K562 (cell line): ENCODE data around the gene FERMT1. TPM values are rescaled to one million over a fixed set of nuclear protein-coding genes. Genes with fewer than 3 reads are reported as not detected.

ENCODE experiments used
- ATAC-seq: fragments of 200-7000 bp; cut with Tn5 transposase; 3 replicates; pipeline ENCODE4 v1.9.1; 2020; ENCODE audit warnings: moderate library complexity
- BruUV-seq: library from RNA; stranded (reverse); fragments of 400-500 nt; replicated peaks from 2 replicates; lab custom pipeline; 2021; lab: Mats Ljungman, UMichigan
- CTCF ChIA-PET: fragments of 300-600 bp; formaldehyde crosslinking; extraction: SDS; loops from one replicate; lab custom pipeline; 2021; ENCODE audit warnings: low intra/inter-chr PET ratio; lab: Yijun Ruan, JAX
- POLR2A ChIA-PET: fragments of 300-600, 350-650 bp; sonication (Branson Sonifier 250); formaldehyde crosslinking; extraction: SDS; loops from one replicate; lab custom pipeline; 2021; ENCODE audit warnings: antibody characterized with exemption, inconsistent platforms; lab: Yijun Ruan, JAX
- DNase-seq, 4 experiments: peaks; one replicate each; pipeline versions ENCODE4 v3.0.0 to v3.0.0-alpha.2; 2011 to 2018; ENCODE audit warnings: low spot score in 3 of 4, mixed read lengths in 3 of 4; ENCODE audit errors: extremely low read depth in 1 of 4
- FAIRE-seq: peaks from 2 replicates; lab custom pipeline; 2011; peaks lifted over from hg19 to GRCh38; lab: Jason Lieb, UNC
- H2AFZ ChIP-seq: 2 replicates; pipeline ENCODE4 v1.6.0; 2011; ENCODE audit warnings: low read depth, low read length, control low read depth, inconsistent platforms
- H3K27ac ChIP-seq: fragments of 200-600 bp; 3 replicates; pipeline ENCODE4 v1.8.0; 2011; ENCODE audit warnings: low read depth, mild to moderate bottlenecking, control low read depth, inconsistent platforms, low read length, moderate library complexity, mixed read lengths; ENCODE audit errors: extremely low read depth
- H3K27me3 ChIP-seq, 2 experiments: fragments of 300-600 bp in 1 of 2; 2 replicates in 1 of 2; 3 replicates in 1 of 2; pipeline versions ENCODE4 v1.6.0 to v1.8.0; 2011; ENCODE audit warnings: inconsistent platforms in 2 of 2, low read length in 2 of 2, mild to moderate bottlenecking in 1 of 2, mixed read lengths in 1 of 2, moderate library complexity in 1 of 2; ENCODE audit not compliant: control insufficient read depth in 2 of 2, insufficient read depth in 2 of 2
- H3K36me3 ChIP-seq: fragments of 300-600 bp; 3 replicates; pipeline ENCODE4 v1.8.0; 2011; ENCODE audit warnings: mild to moderate bottlenecking, low read length, inconsistent platforms; ENCODE audit not compliant: control insufficient read depth, insufficient read depth
- H3K4me1 ChIP-seq, 2 experiments: fragments of 200-600 bp in 1 of 2; replicated peaks in 1 of 2; 2 replicates in 1 of 2; 3 replicates in 1 of 2; pipeline versions ENCODE4 v1.5.1 to v1.8.0; 2011; ENCODE audit warnings: inconsistent platforms in 2 of 2, low read length in 2 of 2, mild to moderate bottlenecking in 1 of 2, mixed read lengths in 1 of 2, moderate library complexity in 1 of 2; ENCODE audit not compliant: control insufficient read depth in 2 of 2, insufficient read depth in 2 of 2
- H3K4me2 ChIP-seq: 2 replicates; pipeline ENCODE4 v1.6.1; 2011; ENCODE audit warnings: low read length, control low read depth, inconsistent platforms, mixed read lengths; ENCODE audit not compliant: insufficient read depth
- H3K4me3 ChIP-seq: fragments of 200-600 bp; sonication (generic), shearing (Covaris generic); 2 replicates; pipeline ENCODE4 v1.5.1; 2016; ENCODE audit warnings: control low read depth, inconsistent platforms
- H3K79me2 ChIP-seq: fragments of 200-600 bp; 3 replicates; pipeline ENCODE4 v1.8.0; 2011; ENCODE audit warnings: low read length, inconsistent platforms; ENCODE audit not compliant: control insufficient read depth, insufficient read depth
- H3K9ac ChIP-seq, 2 experiments: 2 replicates each; pipeline versions ENCODE4 v1.6.0 to v1.6.1; 2011; ENCODE audit warnings: low read depth in 2 of 2, low read length in 2 of 2, control low read depth in 1 of 2, inconsistent platforms in 1 of 2, mild to moderate bottlenecking in 1 of 2, mixed read lengths in 1 of 2; ENCODE audit not compliant: insufficient read depth in 1 of 2
- H3K9me1 ChIP-seq: one replicate; pipeline ENCODE4 v1.6.0; 2011; ENCODE audit warnings: inconsistent platforms, mild to moderate bottlenecking, low read length, moderate library complexity; ENCODE audit not compliant: control insufficient read depth, insufficient read depth
- H3K9me3 ChIP-seq: replicated peaks from 2 replicates; pipeline ENCODE4 v1.5.1; 2011; ENCODE audit warnings: low read depth, low read length, inconsistent platforms; ENCODE audit not compliant: control insufficient read depth, insufficient read depth
- H4K20me1 ChIP-seq: replicated peaks from 2 replicates; pipeline ENCODE4 v1.6.1; 2011; ENCODE audit warnings: low read length, inconsistent platforms, mixed read lengths; ENCODE audit not compliant: control insufficient read depth, insufficient read depth
- CHCHD3 ChIP-seq: fragments of 250-450 bp; sonication (Bioruptor Pico); IDR thresholded peaks from 2 replicates; pipeline ENCODE4 v2.1.2; 2022; ENCODE audit warnings: mild to moderate bottlenecking
- CSDE1 ChIP-seq, 2 experiments: fragments of 450-650 bp; IDR thresholded peaks; 2 replicates each; pipeline ENCODE4 v1.6.1; 2016; ENCODE audit warnings: mild to moderate bottlenecking in 1 of 2
- RFX5 ChIP-seq: IDR thresholded peaks from 2 replicates; pipeline ENCODE4 v1.6.1; 2011; ENCODE audit warnings: low read depth, mild to moderate bottlenecking, improper control_type of control experiment, low read length
- SNRNP70 ChIP-seq: fragments of 200-400 bp; formaldehyde crosslinking; optimal IDR thresholded peaks from 2 replicates; pipeline ENCODE3; 2017; ENCODE audit warnings: low read depth, low read length
- ZFP1 ChIP-seq: fragments of 450-650 bp; formaldehyde crosslinking; IDR thresholded peaks from 2 replicates; pipeline ENCODE4 v1.4.0; 2020; ENCODE audit warnings: mild to moderate bottlenecking, mixed read lengths
- ZNF184 ChIP-seq: sonication (generic); formaldehyde crosslinking; IDR thresholded peaks from 2 replicates; pipeline ENCODE4 v1.5.0; 2020; ENCODE audit warnings: missing genetic modification reagents
- ZNF384 ChIP-seq: IDR thresholded peaks from 2 replicates; pipeline ENCODE4 v1.6.1; 2012; ENCODE audit warnings: low read depth, low read length, improper control_type of control experiment
- ZNF707 ChIP-seq: fragments of 250-450 bp; sonication (Bioruptor Pico); conservative IDR thresholded peaks from 2 replicates; pipeline ENCODE4 v1.8.0; 2022; ENCODE audit warnings: inconsistent platforms, mild to moderate bottlenecking, moderate library complexity
- ZNF830 ChIP-seq: fragments of 250-450 bp; sonication (Bioruptor Pico); IDR thresholded peaks from 2 replicates; pipeline ENCODE4 v1.5.0; 2021; ENCODE audit warnings: mild to moderate bottlenecking
- WGBS: fragments of 100-300 bp; shearing (Covaris generic); methylation state at CpG from one replicate; pipeline ENCODE4 v1.1.6; 2016; ENCODE audit warnings: low coverage, mixed read lengths; ENCODE audit not compliant: insufficient coverage; ENCODE audit errors: missing lambda C conversion rate; 5-methylcytosine and 5-hydroxymethylcytosine counted together
- in situ Hi-C: fragments of 300-500 bp; cut with MboI; formaldehyde crosslinking; loops from 4 replicates; pipeline ENCODE4 v1.15.0; 2018; ENCODE audit warnings: inconsistent platforms, mixed read lengths
- intact Hi-C: fragments of 100-400 bp; cut with micrococcal nuclease; formaldehyde crosslinking; loops from 2 replicates; pipeline ENCODE4 v1.14.2; 2022
- polyA plus RNA-seq, 8 experiments: library from polyadenylated mRNA; depleted of rRNA in 4 of 8; stranded (reverse) in 5 of 8; unstranded in 3 of 8; fragments of >200 nt; fragmentation: Nextera tagmentation in 2 of 8; fragmentation: Illumina TruSeq in 1 of 8; extraction: Ambion mirVana in 2 of 8; extraction: Trizol in 1 of 8; gene quantifications; 2 replicates each; pipeline versions ENCODE4 v1.2.1 to v1.2.3, GENCODE V29; 2011 to 2014; ENCODE audit warnings: inconsistent platforms in 1 of 8, missing spikeins in 1 of 8
- total RNA-seq, 7 experiments: library from RNA; depleted of rRNA in 6 of 7; stranded (reverse); fragments of >200 nt in 6 of 7; fragmentation: Illumina TruSeq in 2 of 7; extraction: Trizol in 2 of 7; gene quantifications; 2 replicates each; pipeline versions ENCODE4 v1.2.1 to v1.2.3, GENCODE V29; 2011 to 2021; ENCODE audit warnings: low replicate concordance in 1 of 7
- TF ChIP-seq, protein P1 (sequence below): fragments of 450-650 bp; IDR thresholded peaks from 2 replicates; pipeline ENCODE4 v1.6.1; 2017; ENCODE audit warnings: antibody characterized with exemption, mild to moderate bottlenecking
- TF ChIP-seq, protein P2 (sequence below): fragments of 250-450 bp; sonication (Bioruptor Pico); IDR thresholded peaks from 2 replicates; pipeline ENCODE4 v1.9.0; 2021; ENCODE audit warnings: mild to moderate bottlenecking, inconsistent platforms
- TF ChIP-seq, protein P3 (sequence below): IDR thresholded peaks from 3 replicates; pipeline ENCODE4 v1.6.1; 2011; ENCODE audit warnings: borderline replicate concordance, mild to moderate bottlenecking, moderate library complexity; ENCODE audit not compliant: insufficient read length; ENCODE audit errors: extremely low read depth
- TF ChIP-seq, protein P4 (sequence below): sonication (generic); formaldehyde crosslinking; IDR thresholded peaks from 2 replicates; pipeline ENCODE4 v1.8.0; 2022; ENCODE audit warnings: mild to moderate bottlenecking, low read depth, missing genetic modification reagents

The FERMT1 gene
- total and polyA plus RNA-seq, 9 of the 15 experiments (the other 6 are each of a cell fraction or from before 2014, with no cell fraction given): 0.07 TPM; not detected in 8

GRCh38 chr20:6083926-6084325 is 38.9 kb downstream of the FERMT1 start:
- H4K20me1 ChIP-seq: no peaks in the 10 kb centered on the region
- no peaks in the 10 kb centered on the region for H3K9me1 ChIP-seq
- no peaks in the 10 kb centered on the region for H3K36me3 ChIP-seq
- no peak overlapping the region for H3K27ac ChIP-seq
- intact Hi-C loops (no loop called here), in situ Hi-C loops (no loop called here)
- H3K27me3 ChIP-seq: peaks cover 6 to 20% of the 10 kb centered on the region in 2 experiments
- TF ChIP-seq ZNF830 (CRISPR knock-in tag): no peak
- TF ChIP-seq CSDE1 (IDR thresholded peaks at IDR 0.05): no peak
- TF ChIP-seq ZNF707 (CRISPR knock-in tag): no peak
- TF ChIP-seq, protein P1, sequence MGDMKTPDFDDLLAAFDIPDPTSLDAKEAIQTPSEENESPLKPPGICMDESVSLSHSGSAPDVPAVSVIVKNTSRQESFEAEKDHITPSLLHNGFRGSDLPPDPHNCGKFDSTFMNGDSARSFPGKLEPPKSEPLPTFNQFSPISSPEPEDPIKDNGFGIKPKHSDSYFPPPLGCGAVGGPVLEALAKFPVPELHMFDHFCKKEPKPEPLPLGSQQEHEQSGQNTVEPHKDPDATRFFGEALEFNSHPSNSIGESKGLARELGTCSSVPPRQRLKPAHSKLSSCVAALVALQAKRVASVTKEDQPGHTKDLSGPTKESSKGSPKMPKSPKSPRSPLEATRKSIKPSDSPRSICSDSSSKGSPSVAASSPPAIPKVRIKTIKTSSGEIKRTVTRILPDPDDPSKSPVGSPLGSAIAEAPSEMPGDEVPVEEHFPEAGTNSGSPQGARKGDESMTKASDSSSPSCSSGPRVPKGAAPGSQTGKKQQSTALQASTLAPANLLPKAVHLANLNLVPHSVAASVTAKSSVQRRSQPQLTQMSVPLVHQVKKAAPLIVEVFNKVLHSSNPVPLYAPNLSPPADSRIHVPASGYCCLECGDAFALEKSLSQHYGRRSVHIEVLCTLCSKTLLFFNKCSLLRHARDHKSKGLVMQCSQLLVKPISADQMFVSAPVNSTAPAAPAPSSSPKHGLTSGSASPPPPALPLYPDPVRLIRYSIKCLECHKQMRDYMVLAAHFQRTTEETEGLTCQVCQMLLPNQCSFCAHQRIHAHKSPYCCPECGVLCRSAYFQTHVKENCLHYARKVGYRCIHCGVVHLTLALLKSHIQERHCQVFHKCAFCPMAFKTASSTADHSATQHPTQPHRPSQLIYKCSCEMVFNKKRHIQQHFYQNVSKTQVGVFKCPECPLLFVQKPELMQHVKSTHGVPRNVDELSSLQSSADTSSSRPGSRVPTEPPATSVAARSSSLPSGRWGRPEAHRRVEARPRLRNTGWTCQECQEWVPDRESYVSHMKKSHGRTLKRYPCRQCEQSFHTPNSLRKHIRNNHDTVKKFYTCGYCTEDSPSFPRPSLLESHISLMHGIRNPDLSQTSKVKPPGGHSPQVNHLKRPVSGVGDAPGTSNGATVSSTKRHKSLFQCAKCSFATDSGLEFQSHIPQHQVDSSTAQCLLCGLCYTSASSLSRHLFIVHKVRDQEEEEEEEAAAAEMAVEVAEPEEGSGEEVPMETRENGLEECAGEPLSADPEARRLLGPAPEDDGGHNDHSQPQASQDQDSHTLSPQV: no peak
- no peak for TF ChIP-seq ZNF384
- TF ChIP-seq, protein P2, sequence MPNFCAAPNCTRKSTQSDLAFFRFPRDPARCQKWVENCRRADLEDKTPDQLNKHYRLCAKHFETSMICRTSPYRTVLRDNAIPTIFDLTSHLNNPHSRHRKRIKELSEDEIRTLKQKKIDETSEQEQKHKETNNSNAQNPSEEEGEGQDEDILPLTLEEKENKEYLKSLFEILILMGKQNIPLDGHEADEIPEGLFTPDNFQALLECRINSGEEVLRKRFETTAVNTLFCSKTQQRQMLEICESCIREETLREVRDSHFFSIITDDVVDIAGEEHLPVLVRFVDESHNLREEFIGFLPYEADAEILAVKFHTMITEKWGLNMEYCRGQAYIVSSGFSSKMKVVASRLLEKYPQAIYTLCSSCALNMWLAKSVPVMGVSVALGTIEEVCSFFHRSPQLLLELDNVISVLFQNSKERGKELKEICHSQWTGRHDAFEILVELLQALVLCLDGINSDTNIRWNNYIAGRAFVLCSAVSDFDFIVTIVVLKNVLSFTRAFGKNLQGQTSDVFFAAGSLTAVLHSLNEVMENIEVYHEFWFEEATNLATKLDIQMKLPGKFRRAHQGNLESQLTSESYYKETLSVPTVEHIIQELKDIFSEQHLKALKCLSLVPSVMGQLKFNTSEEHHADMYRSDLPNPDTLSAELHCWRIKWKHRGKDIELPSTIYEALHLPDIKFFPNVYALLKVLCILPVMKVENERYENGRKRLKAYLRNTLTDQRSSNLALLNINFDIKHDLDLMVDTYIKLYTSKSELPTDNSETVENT (CRISPR knock-in tag): no peak
- TF ChIP-seq, protein P3, sequence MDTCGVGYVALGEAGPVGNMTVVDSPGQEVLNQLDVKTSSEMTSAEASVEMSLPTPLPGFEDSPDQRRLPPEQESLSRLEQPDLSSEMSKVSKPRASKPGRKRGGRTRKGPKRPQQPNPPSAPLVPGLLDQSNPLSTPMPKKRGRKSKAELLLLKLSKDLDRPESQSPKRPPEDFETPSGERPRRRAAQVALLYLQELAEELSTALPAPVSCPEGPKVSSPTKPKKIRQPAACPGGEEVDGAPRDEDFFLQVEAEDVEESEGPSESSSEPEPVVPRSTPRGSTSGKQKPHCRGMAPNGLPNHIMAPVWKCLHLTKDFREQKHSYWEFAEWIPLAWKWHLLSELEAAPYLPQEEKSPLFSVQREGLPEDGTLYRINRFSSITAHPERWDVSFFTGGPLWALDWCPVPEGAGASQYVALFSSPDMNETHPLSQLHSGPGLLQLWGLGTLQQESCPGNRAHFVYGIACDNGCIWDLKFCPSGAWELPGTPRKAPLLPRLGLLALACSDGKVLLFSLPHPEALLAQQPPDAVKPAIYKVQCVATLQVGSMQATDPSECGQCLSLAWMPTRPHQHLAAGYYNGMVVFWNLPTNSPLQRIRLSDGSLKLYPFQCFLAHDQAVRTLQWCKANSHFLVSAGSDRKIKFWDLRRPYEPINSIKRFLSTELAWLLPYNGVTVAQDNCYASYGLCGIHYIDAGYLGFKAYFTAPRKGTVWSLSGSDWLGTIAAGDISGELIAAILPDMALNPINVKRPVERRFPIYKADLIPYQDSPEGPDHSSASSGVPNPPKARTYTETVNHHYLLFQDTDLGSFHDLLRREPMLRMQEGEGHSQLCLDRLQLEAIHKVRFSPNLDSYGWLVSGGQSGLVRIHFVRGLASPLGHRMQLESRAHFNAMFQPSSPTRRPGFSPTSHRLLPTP: no peak
- no peak for TF ChIP-seq ZFP1 (CRISPR knock-in tag)
- TF ChIP-seq RFX5: no peak
- no peak for TF ChIP-seq SNRNP70
- no peak for TF ChIP-seq ZNF184 (CRISPR knock-in tag)
- no peak for TF ChIP-seq CHCHD3 (CRISPR knock-in tag)
- TF ChIP-seq, protein P4, sequence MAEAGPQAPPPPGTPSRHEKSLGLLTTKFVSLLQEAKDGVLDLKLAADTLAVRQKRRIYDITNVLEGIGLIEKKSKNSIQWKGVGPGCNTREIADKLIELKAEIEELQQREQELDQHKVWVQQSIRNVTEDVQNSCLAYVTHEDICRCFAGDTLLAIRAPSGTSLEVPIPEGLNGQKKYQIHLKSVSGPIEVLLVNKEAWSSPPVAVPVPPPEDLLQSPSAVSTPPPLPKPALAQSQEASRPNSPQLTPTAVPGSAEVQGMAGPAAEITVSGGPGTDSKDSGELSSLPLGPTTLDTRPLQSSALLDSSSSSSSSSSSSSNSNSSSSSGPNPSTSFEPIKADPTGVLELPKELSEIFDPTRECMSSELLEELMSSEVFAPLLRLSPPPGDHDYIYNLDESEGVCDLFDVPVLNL (CRISPR knock-in tag): no peak
- H2AFZ ChIP-seq: no peak overlapping the region
- H3K79me2 ChIP-seq: no peaks in the 10 kb centered on the region
- no peak overlapping the region for H3K4me2 ChIP-seq
- ChIA-PET CTCF (no interaction called here), POLR2A (no interaction called here)
- no peaks in the 10 kb centered on the region for H3K9me3 ChIP-seq
- WGBS: 1% methylated on average over 9 of the region's 9 CpGs
- no peaks in the 10 kb centered on the region for H3K4me1 ChIP-seq
- no peak overlapping the region for H3K4me3 ChIP-seq
- DNase-seq: no peak
- FAIRE-seq: no peak
- no peak for ATAC-seq
- H3K9ac ChIP-seq: no peak overlapping the region
- BruUV-seq: no TSS peak
